ENCODE data around the gene G6PC3.

Gene G6PC3

DNA sequence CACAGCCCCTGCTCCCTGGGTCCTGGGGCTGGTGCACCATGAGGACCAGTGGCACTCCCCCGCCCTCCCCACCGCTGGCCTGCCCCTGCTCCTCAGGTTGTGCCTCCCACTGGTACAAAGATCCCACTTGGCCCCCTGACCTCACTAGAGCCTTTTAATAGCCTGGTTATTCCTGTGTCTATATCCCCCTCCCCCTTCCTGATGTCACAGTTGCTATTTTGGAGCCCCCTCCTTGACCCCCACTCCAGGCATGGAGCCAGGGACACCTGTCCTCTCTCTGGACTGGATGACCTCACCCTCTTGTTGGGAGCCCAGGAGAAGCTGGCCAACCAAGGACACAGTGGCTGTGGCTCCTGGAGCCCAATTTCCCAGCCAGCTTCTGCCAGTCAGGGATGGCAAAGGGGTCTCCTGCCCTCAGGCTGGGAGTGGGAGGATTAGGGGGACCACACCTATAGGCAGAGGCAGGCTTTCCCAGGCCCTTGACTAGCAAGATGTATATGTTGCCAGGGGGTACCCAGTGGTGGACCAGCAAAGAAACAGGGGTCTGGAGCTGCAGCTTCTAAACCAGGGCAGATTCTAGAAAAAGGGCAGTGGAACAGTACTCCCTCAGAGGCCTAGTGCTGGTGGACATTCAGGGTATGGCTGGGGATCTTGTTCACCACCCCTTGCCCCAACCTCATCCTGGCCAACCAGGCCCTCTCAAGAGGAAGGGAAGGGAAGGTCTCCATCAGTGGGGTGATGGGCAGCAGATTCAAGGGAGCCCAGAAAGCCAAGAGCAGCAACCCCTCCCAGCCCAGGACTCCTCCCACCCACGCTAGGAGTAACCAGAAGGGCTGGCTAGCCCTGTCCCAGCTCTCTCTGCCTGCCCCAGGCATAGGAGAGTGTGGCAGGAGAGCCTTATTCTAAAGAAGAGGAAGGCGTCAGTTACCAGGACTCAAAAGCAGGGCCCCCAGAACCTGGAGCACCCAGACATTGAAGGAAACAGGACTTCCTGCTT lies 42.0 kb downstream of the G6PC3 start:
- TF ChIP-seq ZC3H10 (CRISPR knock-in tag; IDR thresholded peaks at IDR 0.05): no peak
- TF ChIP-seq ZNF565 (CRISPR knock-in tag; conservative IDR thresholded peaks at IDR 0.05; ENCODE audit: low read depth): no peak
- no peak for TF ChIP-seq SNAI2 (CRISPR knock-in tag; IDR thresholded peaks at IDR 0.05)
- no peak for TF ChIP-seq GLIS3 (CRISPR knock-in tag; IDR thresholded peaks at IDR 0.05)
- TF ChIP-seq OSR1 (CRISPR knock-in tag; IDR thresholded peaks at IDR 0.05): no peak
- no peak for TF ChIP-seq TCF4 (CRISPR knock-in tag; IDR thresholded peaks at IDR 0.05; ENCODE audit: borderline replicate concordance)
- TF ChIP-seq, protein P1, sequence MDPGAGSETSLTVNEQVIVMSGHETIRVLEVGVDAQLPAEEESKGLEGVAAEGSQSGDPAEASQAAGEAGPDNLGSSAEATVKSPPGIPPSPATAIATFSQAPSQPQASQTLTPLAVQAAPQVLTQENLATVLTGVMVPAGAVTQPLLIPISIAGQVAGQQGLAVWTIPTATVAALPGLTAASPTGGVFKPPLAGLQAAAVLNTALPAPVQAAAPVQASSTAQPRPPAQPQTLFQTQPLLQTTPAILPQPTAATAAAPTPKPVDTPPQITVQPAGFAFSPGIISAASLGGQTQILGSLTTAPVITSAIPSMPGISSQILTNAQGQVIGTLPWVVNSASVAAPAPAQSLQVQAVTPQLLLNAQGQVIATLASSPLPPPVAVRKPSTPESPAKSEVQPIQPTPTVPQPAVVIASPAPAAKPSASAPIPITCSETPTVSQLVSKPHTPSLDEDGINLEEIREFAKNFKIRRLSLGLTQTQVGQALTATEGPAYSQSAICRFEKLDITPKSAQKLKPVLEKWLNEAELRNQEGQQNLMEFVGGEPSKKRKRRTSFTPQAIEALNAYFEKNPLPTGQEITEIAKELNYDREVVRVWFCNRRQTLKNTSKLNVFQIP (CRISPR knock-in tag; IDR thresholded peaks at IDR 0.05; ENCODE audit: borderline replicate concordance, low read depth): no peak
- TF ChIP-seq ZFP30 (CRISPR knock-in tag; IDR thresholded peaks at IDR 0.05): no peak
- ATAC-seq: no peak

DNA sequence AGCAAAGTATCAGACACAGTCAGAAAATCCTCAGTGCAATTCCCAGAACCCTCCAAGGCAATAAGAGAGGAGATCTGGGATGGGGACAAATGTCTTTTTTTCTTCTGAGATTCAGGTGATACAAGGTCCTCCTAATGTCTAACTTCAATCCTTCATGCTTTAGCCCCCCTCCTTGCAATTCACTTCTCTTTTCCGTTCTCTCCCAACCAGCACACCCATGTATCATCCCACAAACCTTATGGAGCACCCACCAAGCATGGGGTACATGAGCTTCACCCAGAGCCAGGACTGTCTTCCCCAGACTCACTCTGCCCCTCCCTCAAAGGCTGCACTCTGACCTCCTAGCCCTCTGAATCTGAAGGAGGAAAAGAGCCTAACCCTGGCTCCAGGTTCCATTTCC lies 42.8 kb downstream of the G6PC3 start:
- TF ChIP-seq ZC3H10 (CRISPR knock-in tag; IDR thresholded peaks at IDR 0.05) (no peak), ZNF70 (CRISPR knock-in tag; IDR thresholded peaks at IDR 0.05) (no peak), TCF4 (CRISPR knock-in tag; IDR thresholded peaks at IDR 0.05; ENCODE audit: borderline replicate concordance) (no peak), TOX (CRISPR knock-in tag; IDR thresholded peaks at IDR 0.05; ENCODE audit: borderline replicate concordance) (no peak), ESRRG (CRISPR knock-in tag; IDR thresholded peaks at IDR 0.05) (no peak)
- TF ChIP-seq, protein P2, sequence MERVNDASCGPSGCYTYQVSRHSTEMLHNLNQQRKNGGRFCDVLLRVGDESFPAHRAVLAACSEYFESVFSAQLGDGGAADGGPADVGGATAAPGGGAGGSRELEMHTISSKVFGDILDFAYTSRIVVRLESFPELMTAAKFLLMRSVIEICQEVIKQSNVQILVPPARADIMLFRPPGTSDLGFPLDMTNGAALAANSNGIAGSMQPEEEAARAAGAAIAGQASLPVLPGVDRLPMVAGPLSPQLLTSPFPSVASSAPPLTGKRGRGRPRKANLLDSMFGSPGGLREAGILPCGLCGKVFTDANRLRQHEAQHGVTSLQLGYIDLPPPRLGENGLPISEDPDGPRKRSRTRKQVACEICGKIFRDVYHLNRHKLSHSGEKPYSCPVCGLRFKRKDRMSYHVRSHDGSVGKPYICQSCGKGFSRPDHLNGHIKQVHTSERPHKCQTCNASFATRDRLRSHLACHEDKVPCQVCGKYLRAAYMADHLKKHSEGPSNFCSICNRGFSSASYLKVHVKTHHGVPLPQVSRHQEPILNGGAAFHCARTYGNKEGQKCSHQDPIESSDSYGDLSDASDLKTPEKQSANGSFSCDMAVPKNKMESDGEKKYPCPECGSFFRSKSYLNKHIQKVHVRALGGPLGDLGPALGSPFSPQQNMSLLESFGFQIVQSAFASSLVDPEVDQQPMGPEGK (CRISPR knock-in tag; IDR thresholded peaks at IDR 0.05; ENCODE audit: borderline replicate concordance): no peak
- TF ChIP-seq, protein P3, sequence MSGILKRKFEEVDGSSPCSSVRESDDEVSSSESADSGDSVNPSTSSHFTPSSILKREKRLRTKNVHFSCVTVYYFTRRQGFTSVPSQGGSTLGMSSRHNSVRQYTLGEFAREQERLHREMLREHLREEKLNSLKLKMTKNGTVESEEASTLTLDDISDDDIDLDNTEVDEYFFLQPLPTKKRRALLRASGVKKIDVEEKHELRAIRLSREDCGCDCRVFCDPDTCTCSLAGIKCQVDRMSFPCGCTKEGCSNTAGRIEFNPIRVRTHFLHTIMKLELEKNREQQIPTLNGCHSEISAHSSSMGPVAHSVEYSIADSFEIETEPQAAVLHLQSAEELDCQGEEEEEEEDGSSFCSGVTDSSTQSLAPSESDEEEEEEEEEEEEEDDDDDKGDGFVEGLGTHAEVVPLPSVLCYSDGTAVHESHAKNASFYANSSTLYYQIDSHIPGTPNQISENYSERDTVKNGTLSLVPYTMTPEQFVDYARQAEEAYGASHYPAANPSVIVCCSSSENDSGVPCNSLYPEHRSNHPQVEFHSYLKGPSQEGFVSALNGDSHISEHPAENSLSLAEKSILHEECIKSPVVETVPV (CRISPR knock-in tag; IDR thresholded peaks at IDR 0.05): no peak
- ATAC-seq: no peak

DNA sequence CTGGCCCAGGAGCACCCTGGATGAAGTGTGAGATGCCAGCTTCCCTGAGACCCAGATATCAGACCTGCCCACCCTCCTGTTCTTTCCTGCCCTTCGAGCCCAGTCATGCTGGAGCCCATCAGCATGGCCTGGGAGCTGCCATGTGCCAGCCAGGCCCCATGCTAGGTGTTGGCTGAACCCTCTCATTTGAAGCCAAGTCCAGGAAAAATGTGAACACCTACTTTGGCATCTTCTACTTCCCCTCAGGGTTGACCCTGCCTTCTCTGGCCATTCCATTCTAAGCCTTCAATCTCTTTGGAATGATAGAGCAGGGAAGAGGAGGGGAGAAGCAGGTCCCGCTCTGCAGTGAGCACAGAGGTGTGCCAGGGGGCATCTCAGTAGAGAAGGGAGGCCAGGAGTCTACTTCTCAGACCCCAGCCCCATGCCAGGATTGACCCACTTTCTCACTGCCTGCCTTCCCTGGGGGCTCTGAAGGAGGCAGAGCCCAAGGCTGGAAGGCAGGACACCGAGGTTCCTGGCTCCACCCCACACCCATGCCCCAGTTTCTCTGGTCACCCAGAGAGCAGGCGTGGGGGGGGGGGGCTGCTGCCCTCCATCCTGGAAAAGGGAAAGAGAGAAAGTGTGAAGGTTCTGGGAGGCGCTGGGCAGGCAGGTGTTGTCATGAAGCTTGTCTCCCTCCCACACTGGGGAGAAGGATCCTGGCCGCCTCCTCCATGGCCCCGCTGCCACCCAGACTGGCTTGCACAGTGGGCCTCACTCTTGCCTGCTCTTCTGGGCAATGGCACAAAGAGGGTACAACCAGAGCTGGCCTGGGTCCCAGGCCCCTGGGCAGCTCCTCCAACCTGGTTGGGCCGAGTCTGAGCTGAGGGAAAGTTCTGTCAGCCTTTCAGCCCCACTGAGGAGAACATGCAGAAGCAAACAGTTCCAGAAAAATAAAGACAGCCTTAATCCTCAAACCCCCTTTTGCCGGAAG lies 43.6 kb downstream of the G6PC3 start:
- TF ChIP-seq, protein P3 (CRISPR knock-in tag; IDR thresholded peaks at IDR 0.05): no peak
- TF ChIP-seq ZNF565 (CRISPR knock-in tag; conservative IDR thresholded peaks at IDR 0.05; ENCODE audit: low read depth) (no peak), TCF4 (CRISPR knock-in tag; IDR thresholded peaks at IDR 0.05; ENCODE audit: borderline replicate concordance) (no peak), TOX (CRISPR knock-in tag; IDR thresholded peaks at IDR 0.05; ENCODE audit: borderline replicate concordance) (no peak), ARNTL (CRISPR knock-in tag; IDR thresholded peaks at IDR 0.05; ENCODE audit: borderline replicate concordance, low read depth) (no peak), ZC3H10 (CRISPR knock-in tag; IDR thresholded peaks at IDR 0.05) (no peak), ZNF8 (CRISPR knock-in tag; IDR thresholded peaks at IDR 0.05) (no peak), ZFP30 (CRISPR knock-in tag; IDR thresholded peaks at IDR 0.05) (no peak), OSR1 (CRISPR knock-in tag; IDR thresholded peaks at IDR 0.05) (no peak), ZNF70 (CRISPR knock-in tag; IDR thresholded peaks at IDR 0.05) (no peak), ZFP3 (CRISPR knock-in tag; IDR thresholded peaks at IDR 0.05) (no peak), ESRRG (CRISPR knock-in tag; IDR thresholded peaks at IDR 0.05) (no peak), BACH2 (CRISPR knock-in tag; IDR thresholded peaks at IDR 0.05; ENCODE audit: borderline replicate concordance) (no peak), GLIS3 (CRISPR knock-in tag; IDR thresholded peaks at IDR 0.05) (no peak)
- TF ChIP-seq, protein P4, sequence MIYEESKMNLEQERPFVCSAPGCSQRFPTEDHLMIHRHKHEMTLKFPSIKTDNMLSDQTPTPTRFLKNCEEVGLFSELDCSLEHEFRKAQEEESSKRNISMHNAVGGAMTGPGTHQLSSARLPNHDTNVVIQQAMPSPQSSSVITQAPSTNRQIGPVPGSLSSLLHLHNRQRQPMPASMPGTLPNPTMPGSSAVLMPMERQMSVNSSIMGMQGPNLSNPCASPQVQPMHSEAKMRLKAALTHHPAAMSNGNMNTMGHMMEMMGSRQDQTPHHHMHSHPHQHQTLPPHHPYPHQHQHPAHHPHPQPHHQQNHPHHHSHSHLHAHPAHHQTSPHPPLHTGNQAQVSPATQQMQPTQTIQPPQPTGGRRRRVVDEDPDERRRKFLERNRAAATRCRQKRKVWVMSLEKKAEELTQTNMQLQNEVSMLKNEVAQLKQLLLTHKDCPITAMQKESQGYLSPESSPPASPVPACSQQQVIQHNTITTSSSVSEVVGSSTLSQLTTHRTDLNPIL (CRISPR knock-in tag; IDR thresholded peaks at IDR 0.05; ENCODE audit: low read depth): no peak
- TF ChIP-seq, protein P2 (CRISPR knock-in tag; IDR thresholded peaks at IDR 0.05; ENCODE audit: borderline replicate concordance): no peak
- TF ChIP-seq, protein P1 (CRISPR knock-in tag; IDR thresholded peaks at IDR 0.05; ENCODE audit: borderline replicate concordance, low read depth): no peak
- no peak for ATAC-seq

Measured in SK-N-SH treated with all-trans-retinoic acid at 6 μM for 48 hours (cell line).